Body of pancreas (tissue), 4 donors: ENCODE data around the gene TKFC. TPM values are rescaled to one million over a fixed set of nuclear protein-coding genes. Genes with fewer than 3 reads are reported as not detected.

Source experiments
- ATAC-seq: fragments of 150-250 bp; one replicate; pipeline ENCODE4 v1.9.1; 2016
- DNase-seq, 4 donors: peaks; one replicate each; pipeline ENCODE4 v3.0.0-alpha.2; 2019
- H3K27ac ChIP-seq, 4 donors: fragments of 200-600 bp; sonication (generic); 1 replicate in 3 of 4; 2 replicates in 1 of 4; pipeline versions ENCODE4 v1.5.1 to v1.6.1; 2016 to 2019; ENCODE audit warnings: mild to moderate bottlenecking in 1 of 4, mixed read lengths in 1 of 4, moderate library complexity in 1 of 4
- H3K27me3 ChIP-seq, 2 donors: fragments of 200-600 bp; sonication (generic); one replicate each; pipeline ENCODE4 v1.6.0; 2016; ENCODE audit warnings: mild to moderate bottlenecking in 1 of 2
- H3K36me3 ChIP-seq, 2 donors: fragments of 200-600 bp; sonication (generic); replicated peaks in 1 of 2; 2 replicates each; pipeline ENCODE4 v1.5.1; 2016; ENCODE audit warnings: low read depth in 2 of 2; ENCODE audit not compliant: insufficient read depth in 1 of 2
- H3K4me1 ChIP-seq: fragments of 200-600 bp; sonication (generic); one replicate; pipeline ENCODE4 v1.6.0; 2016
- H3K4me3 ChIP-seq, 2 donors: fragments of 200-600 bp; sonication (generic); 1 replicate in 1 of 2; 2 replicates in 1 of 2; pipeline ENCODE4 v1.5.1; 2016 to 2019
- H3K9me3 ChIP-seq, 3 donors: fragments of 200-600 bp; sonication (generic); 1 replicate in 2 of 3; 2 replicates in 1 of 3; pipeline ENCODE4 v1.5.1; 2016
- CTCF ChIP-seq, 7 experiments: fragments of 450-650 bp in 4 of 7; fragments of 200-600 bp in 3 of 7; sonication (generic) in 3 of 7; IDR thresholded peaks; one replicate each; pipeline ENCODE4 v1.5.1; 2016 to 2019; ENCODE audit warnings: antibody characterized with exemption in 7 of 7
- POLR2A ChIP-seq, 3 donors: fragments of 450-650 bp; IDR thresholded peaks; one replicate each; pipeline ENCODE4 v1.6.1; 2016; ENCODE audit warnings: antibody characterized with exemption in 3 of 3, mild to moderate bottlenecking in 2 of 3
- WGBS, 2 donors: methylation state at CpG; one replicate each; pipeline ENCODE4 v1.1.5; 2017; 5-methylcytosine and 5-hydroxymethylcytosine counted together
- intact Hi-C: fragments of 100-400 bp; cut with DNase I; formaldehyde crosslinking; loops from one replicate; pipeline ENCODE4 v1.15.1; 2023
- total RNA-seq, 2 donors: library from RNA; depleted of rRNA; stranded (reverse); fragments of >200 nt; gene quantifications; one replicate each; pipeline ENCODE4 v1.1.0, GENCODE V29; 2016

Gene TKFC
- total RNA-seq, 2 donors from 2014 or later = 27.5 to 38.6 TPM

GRCh38 chr11:61292356-61292755 lies 40.7 kb upstream of the TKFC start:
- H3K27ac ChIP-seq = no peak overlapping the region
- intact Hi-C loops = no loop called here
- DNase-seq = no peak
- H3K27me3 ChIP-seq = peaks cover 0 to 5% of the 10 kb centered on the region in 2 donors
- no peaks in the 10 kb centered on the region for H3K9me3 ChIP-seq
- 81 to 86% methylated on average over 2 of the region's 2 CpGs for WGBS, 2 donors
- TF ChIP-seq POLR2A (IDR thresholded peaks at IDR 0.05) (no peak), CTCF (IDR thresholded peaks at IDR 0.05) (no peak)
- no peak for ATAC-seq
- no peak overlapping the region for H3K4me3 ChIP-seq
- no peaks in the 10 kb centered on the region for H3K36me3 ChIP-seq
- peaks cover 25% of the 10 kb centered on the region for H3K4me1 ChIP-seq

GRCh38 chr11:61293867-61294716 lies 38.9 kb upstream of the TKFC start:
- peaks cover 25% of the 10 kb centered on the region for H3K4me1 ChIP-seq
- no peaks in the 10 kb centered on the region for H3K9me3 ChIP-seq
- intact Hi-C loops = no loop called here
- 3 to 4% methylated on average over 20 to 57 of the region's 60 CpGs for WGBS, 2 donors
- H3K27ac ChIP-seq = peak overlapping the region in 1 of 4 donors; percentile 17
- peak; percentile 33 to 63 (median 52) for DNase-seq
- peaks cover 0 to 5% of the 10 kb centered on the region in 2 donors for H3K27me3 ChIP-seq
- no peaks in the 10 kb centered on the region for H3K36me3 ChIP-seq
- TF ChIP-seq POLR2A (IDR thresholded peaks at IDR 0.05) = no peak
- no peak for TF ChIP-seq CTCF (IDR thresholded peaks at IDR 0.05)
- no peak overlapping the region for H3K4me3 ChIP-seq
- ATAC-seq = peak; percentile 47

GRCh38 chr11:61294717-61295595 lies 38.1 kb upstream of the TKFC start, which contains the start of gene VWCE:
TSS of gene VWCE (minus strand) at chr11:61295316. CDS start at chr11:61295037, 279 bp downstream.
- H3K9me3 ChIP-seq = no peaks in the 10 kb centered on the region
- DNase-seq (peak; percentile 47 to 67 (median 60)), ATAC-seq (peak; percentile 72)
- H3K4me3 ChIP-seq = no peak within 1 kb of the TSS
- peaks cover 0 to 2% of the 10 kb centered on the region in 2 donors for H3K36me3 ChIP-seq
- intact Hi-C loops = no loop called here
- H3K27me3 ChIP-seq = peaks cover 0 to 5% of the 10 kb centered on the region in 2 donors
- TF ChIP-seq CTCF (IDR thresholded peaks at IDR 0.05) = peak in 1 of 7 experiments; percentile 27
- peak in 1 of 3 donors; percentile 21 for TF ChIP-seq POLR2A (IDR thresholded peaks at IDR 0.05)
- peak within 1 kb of the TSS in 1 of 4 donors; percentile 17 for H3K27ac ChIP-seq
- peaks cover 25% of the 10 kb centered on the region for H3K4me1 ChIP-seq
- WGBS, 2 donors = 2% methylated on average over 72 of the region's 97 CpGs; no CpG with 5 or more reads in 1 of the 2 donors

DNA sequence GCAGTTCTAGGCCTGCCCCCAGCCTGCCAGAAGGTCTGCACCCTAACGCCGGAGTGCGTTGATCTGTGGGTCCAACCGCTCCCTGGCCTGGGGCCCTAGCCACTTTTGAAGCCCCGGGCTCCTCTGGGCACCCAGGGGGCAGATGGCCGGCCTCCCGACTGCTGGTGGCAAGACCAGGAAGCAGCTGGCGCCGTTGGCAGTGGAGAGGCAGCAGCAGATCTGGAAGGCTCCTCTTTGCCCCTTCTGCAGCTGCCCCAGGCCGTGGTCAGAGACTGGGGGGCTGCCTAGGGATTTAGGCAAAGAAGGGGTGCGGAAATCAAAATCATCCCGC lies 37.5 kb upstream of the TKFC start:
- Histone ChIP-seq H3K36me3 (peaks cover 0 to 2% of the 10 kb centered on the region in 2 donors), H3K27me3 (peaks cover 0 to 5% of the 10 kb centered on the region in 2 donors), H3K4me1 (peaks cover 25% of the 10 kb centered on the region), H3K27ac (no peak overlapping the region), H3K9me3 (no peaks in the 10 kb centered on the region), H3K4me3 (no peak overlapping the region)
- intact Hi-C loops = no loop called here
- DNase-seq (peak in 3 of 4 donors; percentile 9 to 25 (median 25)), ATAC-seq (no peak)
- 63 to 74% methylated on average over 3 to 12 of the region's 12 CpGs for WGBS, 2 donors
- TF ChIP-seq CTCF (IDR thresholded peaks at IDR 0.05) (no peak), POLR2A (IDR thresholded peaks at IDR 0.05) (no peak)
